HepG2 (cell line): ENCODE data around the gene SOX12. TPM values are rescaled to one million over a fixed set of nuclear protein-coding genes. Genes with fewer than 3 reads are reported as not detected.

ENCODE experiments used
- EZH2 ChIP-seq: conservative IDR thresholded peaks from 2 replicates; pipeline ENCODE4 v1.6.1; 2012; ENCODE audit warnings: mild to moderate bottlenecking, low read depth, low read length, moderate library complexity
- HMGA1 ChIP-seq: sonication (generic); formaldehyde crosslinking; conservative IDR thresholded peaks from 2 replicates; pipeline ENCODE4 v1.4.0; 2020; ENCODE audit warnings: missing genetic modification reagents
- RBAK ChIP-seq: sonication (generic); formaldehyde crosslinking; IDR thresholded peaks from 2 replicates; pipeline ENCODE4 v1.5.1; 2020; ENCODE audit warnings: mild to moderate bottlenecking, missing genetic modification reagents
- RFX3 ChIP-seq: IDR thresholded peaks from 2 replicates; pipeline ENCODE4 v1.6.1; 2016; ENCODE audit warnings: missing biosample characterization, missing genetic modification reagents
- TCF7L2 ChIP-seq: IDR thresholded peaks from 2 replicates; pipeline ENCODE4 v1.6.1; 2011; ENCODE audit warnings: mild to moderate bottlenecking, low read depth, low read length, moderate library complexity
- ZGPAT ChIP-seq: IDR thresholded peaks from 2 replicates; pipeline ENCODE4 v1.6.1; 2016; ENCODE audit warnings: mild to moderate bottlenecking
- polyA plus RNA-seq, 8 experiments: library from polyadenylated mRNA; depleted of rRNA in 3 of 8; stranded (reverse) in 7 of 8; unstranded in 1 of 8; fragments of >200 nt; fragmentation: Illumina TruSeq in 4 of 8; extraction: Trizol in 4 of 8; gene quantifications; 2 replicates each; pipeline versions ENCODE4 v1.2.1 to v1.2.3, GENCODE V29; 2011 to 2016; ENCODE audit warnings: low read depth in 4 of 8, missing spikeins in 1 of 8, mixed read lengths in 1 of 8; ENCODE audit not compliant: insufficient read depth in 1 of 8
- total RNA-seq, 5 experiments: library from RNA; depleted of rRNA; stranded (reverse); fragments of >200 nt; fragmentation: Illumina TruSeq; extraction: Trizol; gene quantifications; 2 replicates each; pipeline ENCODE4 v1.2.3, GENCODE V29; 2016; ENCODE audit warnings: low read depth in 1 of 5
- TF ChIP-seq, protein P1 (sequence below), 2 experiments: sonication (generic) in 1 of 2; formaldehyde crosslinking in 1 of 2; IDR thresholded peaks; 2 replicates each; pipeline versions ENCODE4 v1.4.0 to v1.6.1; 2016 to 2020; ENCODE audit warnings: borderline replicate concordance in 1 of 2, low read depth in 1 of 2, mild to moderate bottlenecking in 1 of 2, missing genetic modification reagents in 1 of 2
- TF ChIP-seq, protein P2 (sequence below): sonication (generic); formaldehyde crosslinking; IDR thresholded peaks from 2 replicates; pipeline ENCODE4 v1.4.0; 2020; ENCODE audit warnings: mild to moderate bottlenecking, missing genetic modification reagents
- TF ChIP-seq, protein P3 (sequence below): IDR thresholded peaks from 2 replicates; pipeline ENCODE4 v1.6.1; 2016; ENCODE audit warnings: missing compliant biosample characterization, missing genetic modification reagents, borderline replicate concordance
- TF ChIP-seq, protein P4 (sequence below): sonication (generic); formaldehyde crosslinking; IDR thresholded peaks from 2 replicates; pipeline ENCODE4 v1.5.0; 2020; ENCODE audit warnings: missing genetic modification reagents, mild to moderate bottlenecking, borderline replicate concordance

SOX12 gene
- total and polyA plus RNA-seq, 2 of the 13 experiments (the other 11 are each of a cell fraction or from before 2014, with no cell fraction given) = 10.0 to 18.7 TPM

DNA sequence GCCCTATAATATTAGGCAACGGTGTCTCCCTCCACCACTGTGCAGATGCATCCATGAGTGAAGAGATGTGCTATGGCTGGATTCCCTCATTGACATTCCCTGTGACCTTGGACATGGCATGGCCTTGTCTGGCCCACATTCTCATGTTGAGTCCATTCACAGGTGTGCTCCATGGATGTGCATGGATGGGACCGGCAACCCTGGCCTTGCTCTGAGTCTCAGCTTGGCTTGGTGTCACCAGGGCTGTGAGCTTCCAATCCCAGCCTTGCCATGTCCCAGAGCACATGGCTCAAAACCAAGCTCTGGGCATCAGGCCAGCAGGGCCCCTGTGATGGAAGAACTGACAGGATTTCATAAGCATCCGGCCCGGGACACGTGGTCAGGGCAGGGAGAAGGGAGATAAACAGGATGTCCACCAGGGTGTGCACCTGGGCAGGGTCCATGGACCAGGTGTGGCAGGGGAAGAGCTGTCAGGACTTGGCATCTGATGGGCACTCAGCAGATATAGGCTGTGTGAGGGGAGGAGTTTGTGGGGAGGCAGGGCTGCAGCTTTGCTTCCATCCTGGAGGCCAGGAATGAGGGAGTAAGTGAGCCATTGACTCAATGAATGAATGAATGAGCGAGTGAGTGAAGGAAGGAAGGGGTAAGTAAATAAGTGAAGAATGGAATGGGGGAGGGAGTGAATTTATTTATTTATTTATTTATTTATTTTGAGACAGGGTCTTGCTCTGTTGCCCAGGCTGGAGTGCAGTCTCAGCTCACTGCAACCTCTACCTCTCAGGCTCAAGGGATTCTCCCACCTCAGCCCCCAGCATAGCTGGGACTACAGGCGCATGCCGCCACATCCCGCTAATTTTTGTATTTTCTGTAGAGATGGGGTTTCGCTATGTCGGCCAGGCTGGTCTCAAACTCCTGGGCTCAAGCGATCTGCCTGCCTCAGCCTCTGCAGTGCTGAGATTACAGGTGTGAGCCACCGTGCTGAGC, 37.2 kb downstream of the SOX12 start (continued):
- TF ChIP-seq HMGA1 (CRISPR knock-in tag) = 0 out of 2 replicates have a peak, but pooled peaks have one; percentile 62
- TF ChIP-seq, protein P1, sequence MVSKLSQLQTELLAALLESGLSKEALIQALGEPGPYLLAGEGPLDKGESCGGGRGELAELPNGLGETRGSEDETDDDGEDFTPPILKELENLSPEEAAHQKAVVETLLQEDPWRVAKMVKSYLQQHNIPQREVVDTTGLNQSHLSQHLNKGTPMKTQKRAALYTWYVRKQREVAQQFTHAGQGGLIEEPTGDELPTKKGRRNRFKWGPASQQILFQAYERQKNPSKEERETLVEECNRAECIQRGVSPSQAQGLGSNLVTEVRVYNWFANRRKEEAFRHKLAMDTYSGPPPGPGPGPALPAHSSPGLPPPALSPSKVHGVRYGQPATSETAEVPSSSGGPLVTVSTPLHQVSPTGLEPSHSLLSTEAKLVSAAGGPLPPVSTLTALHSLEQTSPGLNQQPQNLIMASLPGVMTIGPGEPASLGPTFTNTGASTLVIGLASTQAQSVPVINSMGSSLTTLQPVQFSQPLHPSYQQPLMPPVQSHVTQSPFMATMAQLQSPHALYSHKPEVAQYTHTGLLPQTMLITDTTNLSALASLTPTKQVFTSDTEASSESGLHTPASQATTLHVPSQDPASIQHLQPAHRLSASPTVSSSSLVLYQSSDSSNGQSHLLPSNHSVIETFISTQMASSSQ (IDR thresholded peaks at IDR 0.05; ENCODE audit: low read depth) = 0 out of 2 replicates have a peak, but pooled peaks have one; percentile 62
- TF ChIP-seq, protein P1 (CRISPR knock-in tag; IDR thresholded peaks at IDR 0.05; ENCODE audit: borderline replicate concordance) = peak; percentile 96
- TF ChIP-seq, protein P2, sequence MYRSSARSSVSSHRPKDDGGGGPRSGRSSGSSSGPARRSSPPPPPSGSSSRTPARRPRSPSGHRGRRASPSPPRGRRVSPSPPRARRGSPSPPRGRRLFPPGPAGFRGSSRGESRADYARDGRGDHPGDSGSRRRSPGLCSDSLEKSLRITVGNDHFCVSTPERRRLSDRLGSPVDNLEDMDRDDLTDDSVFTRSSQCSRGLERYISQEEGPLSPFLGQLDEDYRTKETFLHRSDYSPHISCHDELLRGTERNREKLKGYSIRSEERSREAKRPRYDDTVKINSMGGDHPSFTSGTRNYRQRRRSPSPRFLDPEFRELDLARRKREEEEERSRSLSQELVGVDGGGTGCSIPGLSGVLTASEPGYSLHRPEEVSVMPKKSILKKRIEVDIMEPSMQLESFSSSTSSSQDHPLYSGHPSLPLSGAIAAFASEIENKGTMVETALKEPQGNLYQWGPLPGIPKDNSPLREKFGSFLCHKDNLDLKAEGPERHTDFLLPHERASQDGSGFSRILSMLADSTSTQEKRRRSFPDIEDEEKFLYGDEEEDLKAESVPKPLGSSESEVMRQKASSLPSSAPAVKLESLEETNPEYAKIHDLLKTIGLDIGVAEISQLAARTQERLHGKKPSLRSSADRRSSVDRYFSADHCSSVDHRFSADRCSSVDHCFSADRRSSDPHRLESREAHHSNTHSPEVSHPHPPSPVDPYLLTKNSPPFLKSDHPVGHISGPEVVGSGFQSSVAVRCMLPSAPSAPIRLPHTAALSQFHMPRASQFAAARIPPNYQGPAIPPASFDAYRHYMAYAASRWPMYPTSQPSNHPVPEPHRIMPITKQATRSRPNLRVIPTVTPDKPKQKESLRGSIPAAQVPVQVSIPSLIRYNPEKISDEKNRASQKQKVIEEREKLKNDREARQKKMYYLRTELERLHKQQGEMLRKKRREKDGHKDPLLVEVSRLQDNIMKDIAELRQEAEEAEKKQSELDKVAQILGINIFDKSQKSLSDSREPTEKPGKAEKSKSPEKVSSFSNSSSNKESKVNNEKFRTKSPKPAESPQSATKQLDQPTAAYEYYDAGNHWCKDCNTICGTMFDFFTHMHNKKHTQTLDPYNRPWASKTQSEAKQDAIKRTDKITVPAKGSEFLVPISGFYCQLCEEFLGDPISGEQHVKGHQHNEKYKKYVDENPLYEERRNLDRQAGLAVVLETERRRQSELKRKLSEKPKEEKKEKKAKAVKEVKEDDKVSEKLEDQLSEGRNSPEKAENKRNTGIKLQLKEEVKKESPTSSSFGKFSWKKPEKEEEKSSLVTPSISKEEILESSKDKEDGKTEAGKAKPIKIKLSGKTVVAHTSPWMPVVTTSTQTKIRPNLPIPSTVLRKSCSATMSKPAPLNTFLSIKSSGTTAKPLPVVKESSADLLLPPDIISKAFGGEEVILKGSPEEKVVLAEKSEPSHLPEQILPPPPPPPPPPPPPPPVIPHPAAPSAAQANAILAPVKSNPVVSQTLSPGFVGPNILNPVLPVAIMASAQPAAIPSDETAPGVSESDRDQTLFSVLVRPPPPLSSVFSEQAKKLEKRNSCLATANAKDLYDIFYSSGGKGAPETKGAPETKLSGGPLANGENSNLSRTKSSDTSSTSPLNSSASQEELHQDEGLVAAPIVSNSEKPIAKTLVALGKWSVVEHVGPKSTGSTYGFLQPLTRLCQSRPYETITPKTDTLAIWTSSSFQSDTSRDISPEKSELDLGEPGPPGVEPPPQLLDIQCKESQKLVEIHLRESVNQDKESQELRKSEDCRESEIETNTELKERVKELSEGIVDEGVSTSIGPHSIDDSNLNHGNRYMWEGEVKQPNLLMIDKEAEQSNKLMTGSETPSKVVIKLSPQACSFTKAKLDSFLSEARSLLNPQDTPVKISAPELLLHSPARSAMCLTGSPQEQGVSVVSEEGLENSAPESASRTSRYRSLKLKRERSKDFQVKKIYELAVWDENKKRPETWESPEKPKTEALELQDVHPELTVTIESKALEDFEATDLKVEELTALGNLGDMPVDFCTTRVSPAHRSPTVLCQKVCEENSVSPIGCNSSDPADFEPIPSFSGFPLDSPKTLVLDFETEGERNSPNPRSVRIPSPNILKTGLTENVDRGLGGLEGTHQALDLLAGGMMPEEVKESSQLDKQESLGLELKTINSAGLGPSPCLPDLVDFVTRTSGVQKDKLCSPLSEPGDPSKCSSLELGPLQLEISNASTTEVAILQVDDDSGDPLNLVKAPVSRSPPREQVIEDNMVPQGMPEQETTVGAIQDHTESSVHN (CRISPR knock-in tag) = peak; percentile 100
- no peak for TF ChIP-seq RFX3 (CRISPR knock-in tag)
- TF ChIP-seq, protein P3, sequence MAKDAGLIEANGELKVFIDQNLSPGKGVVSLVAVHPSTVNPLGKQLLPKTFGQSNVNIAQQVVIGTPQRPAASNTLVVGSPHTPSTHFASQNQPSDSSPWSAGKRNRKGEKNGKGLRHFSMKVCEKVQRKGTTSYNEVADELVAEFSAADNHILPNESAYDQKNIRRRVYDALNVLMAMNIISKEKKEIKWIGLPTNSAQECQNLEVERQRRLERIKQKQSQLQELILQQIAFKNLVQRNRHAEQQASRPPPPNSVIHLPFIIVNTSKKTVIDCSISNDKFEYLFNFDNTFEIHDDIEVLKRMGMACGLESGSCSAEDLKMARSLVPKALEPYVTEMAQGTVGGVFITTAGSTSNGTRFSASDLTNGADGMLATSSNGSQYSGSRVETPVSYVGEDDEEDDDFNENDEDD (CRISPR knock-in tag) = peak; percentile 99
- TF ChIP-seq ZGPAT (CRISPR knock-in tag) = peak; percentile 100
- TF ChIP-seq, protein P4, sequence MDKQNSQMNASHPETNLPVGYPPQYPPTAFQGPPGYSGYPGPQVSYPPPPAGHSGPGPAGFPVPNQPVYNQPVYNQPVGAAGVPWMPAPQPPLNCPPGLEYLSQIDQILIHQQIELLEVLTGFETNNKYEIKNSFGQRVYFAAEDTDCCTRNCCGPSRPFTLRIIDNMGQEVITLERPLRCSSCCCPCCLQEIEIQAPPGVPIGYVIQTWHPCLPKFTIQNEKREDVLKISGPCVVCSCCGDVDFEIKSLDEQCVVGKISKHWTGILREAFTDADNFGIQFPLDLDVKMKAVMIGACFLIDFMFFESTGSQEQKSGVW (CRISPR knock-in tag) = no peak; the same call in 1 of the 2 replicates
- TF ChIP-seq TCF7L2 = no peak
- TF ChIP-seq RBAK = no peak
- no peak for TF ChIP-seq EZH2
